Transverse colon (tissue), 4 donors: ENCODE results near the gene SEPSECS. TPM values are rescaled to one million over a fixed set of nuclear protein-coding genes. Genes with fewer than 3 reads are reported as not detected.

ENCODE experiments used
- DNase-seq: peaks from one replicate; pipeline ENCODE4 v3.0.0-alpha.2; 2019
- H3K27ac ChIP-seq, 4 donors: fragments of 200-600 bp; sonication (generic); 2 replicates each; pipeline ENCODE4 v1.5.1; 2016 to 2018; ENCODE audit warnings: inconsistent platforms in 4 of 4
- H3K27me3 ChIP-seq: fragments of 200-600 bp; sonication (generic); 2 replicates; pipeline ENCODE4 v1.5.1; 2017; ENCODE audit warnings: inconsistent platforms
- H3K36me3 ChIP-seq, 4 donors: fragments of 200-600 bp; sonication (generic); 2 replicates each; pipeline ENCODE4 v1.5.1; 2017 to 2019; ENCODE audit warnings: inconsistent platforms in 4 of 4
- H3K4me1 ChIP-seq, 4 donors: fragments of 200-600 bp; sonication (generic); 2 replicates each; pipeline ENCODE4 v1.5.1; 2017 to 2020; ENCODE audit warnings: inconsistent platforms in 4 of 4
- H3K4me3 ChIP-seq, 4 donors: fragments of 200-600 bp; sonication (generic); 1 replicate in 1 of 4; 2 replicates in 3 of 4; pipeline versions ENCODE4 v1.5.1 to v1.6.1; 2017 to 2019; ENCODE audit warnings: inconsistent platforms in 4 of 4
- H3K9me3 ChIP-seq, 2 donors: fragments of 200-600 bp; sonication (generic); 2 replicates each; pipeline ENCODE4 v1.5.1; 2017 to 2019; ENCODE audit warnings: inconsistent platforms in 2 of 2
- EP300 ChIP-seq: sonication (generic); formaldehyde crosslinking; IDR thresholded peaks from one replicate; pipeline ENCODE4 v1.6.1; 2017; ENCODE audit warnings: antibody characterized with exemption, low read depth
- POLR2A ChIP-seq: fragments of 450-650 bp; IDR thresholded peaks from one replicate; pipeline ENCODE4 v1.6.1; 2016; ENCODE audit warnings: antibody characterized with exemption, mild to moderate bottlenecking, moderate library complexity
- POLR2AphosphoS5 ChIP-seq, 3 donors: sonication (generic); formaldehyde crosslinking; IDR thresholded peaks; one replicate each; pipeline ENCODE4 v1.6.1; 2016; ENCODE audit warnings: antibody characterized with exemption in 3 of 3
- WGBS, 2 donors: methylation state at CpG; one replicate each; pipeline ENCODE4 v1.1.5; 2018; ENCODE audit warnings: low coverage in 1 of 2; 5-methylcytosine and 5-hydroxymethylcytosine counted together
- in situ Hi-C, 4 donors: fragments of 200-750 bp; cut with MboI; loops; one replicate each; pipeline versions ENCODE4 v1.15.0 to v1.15.1; 2017; ENCODE audit warnings: low sequenced_read_pairs in 3 of 4, low pct_ligation_motif_present in 1 of 4, low pct_unique_long_range_greater_than_20kb in 1 of 4
- intact Hi-C: fragments of 100-400 bp; cut with DNase I; formaldehyde crosslinking; loops from one replicate; pipeline ENCODE4 v1.15.1; 2023; ENCODE audit warnings: low total_unique reads
- total RNA-seq, 4 donors: library from RNA; depleted of rRNA; stranded (reverse); fragments of >200 nt; gene quantifications; one replicate each; pipeline ENCODE4 v1.1.0, GENCODE V29; 2016
- TF ChIP-seq, protein P1 (sequence below), 5 experiments: fragments of 200-600 bp in 3 of 5; fragments of 450-650 bp in 2 of 5; sonication (generic) in 3 of 5; IDR thresholded peaks; 1 replicate in 2 of 5; 2 replicates in 3 of 5; pipeline ENCODE4 v1.5.1; 2016 to 2017; ENCODE audit warnings: antibody characterized with exemption in 5 of 5, inconsistent platforms in 3 of 5, mild to moderate bottlenecking in 2 of 5, moderate library complexity in 1 of 5

SEPSECS gene
- total RNA-seq, 4 donors from 2014 or later: 4.6 to 19.2 (median 16.5) TPM

DNA sequence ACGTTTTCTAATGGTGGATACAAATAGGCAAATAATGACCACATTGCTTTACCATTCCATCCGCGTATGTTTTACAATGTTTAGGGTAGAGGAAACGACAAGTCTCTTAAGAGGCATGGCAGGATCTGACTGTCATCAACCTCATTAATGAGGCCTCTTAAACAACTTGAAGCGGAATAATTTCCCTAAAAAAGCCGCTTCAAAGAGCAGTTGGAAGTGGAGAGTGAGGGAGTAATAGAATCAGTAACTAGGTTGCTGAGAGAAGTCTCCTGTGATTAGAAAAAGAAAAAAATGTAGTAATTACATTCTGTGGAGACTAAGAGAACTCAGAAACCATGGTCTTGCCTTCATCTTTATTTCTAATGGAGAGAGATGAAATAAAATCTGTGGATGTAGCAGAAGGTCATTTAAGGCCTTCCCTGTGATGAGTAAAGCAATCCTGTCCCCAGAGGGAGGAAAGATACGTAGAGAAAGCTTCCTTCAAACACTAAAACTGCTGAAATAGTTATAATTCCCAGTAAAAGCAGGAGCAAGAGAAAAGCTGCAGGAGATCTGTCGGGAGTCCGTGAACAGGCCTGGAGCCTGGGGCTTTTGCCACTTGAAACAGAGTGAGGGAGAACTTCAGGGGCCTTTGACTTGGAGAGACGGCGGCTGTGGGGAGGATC lies 11.1 kb upstream of the SEPSECS start:
- Histone ChIP-seq H3K27ac (no peak overlapping the region), H3K4me3 (no peak overlapping the region), H3K27me3 (no peaks in the 10 kb centered on the region), H3K4me1 (peaks cover 0 to 13% (median 8%) of the 10 kb centered on the region in 4 donors), H3K36me3 (no peaks in the 10 kb centered on the region), H3K9me3 (no peaks in the 10 kb centered on the region)
- no peak for DNase-seq
- 80 to 91% methylated on average over 8 to 11 of the region's 11 CpGs for WGBS, 2 donors
- TF ChIP-seq, protein P1, sequence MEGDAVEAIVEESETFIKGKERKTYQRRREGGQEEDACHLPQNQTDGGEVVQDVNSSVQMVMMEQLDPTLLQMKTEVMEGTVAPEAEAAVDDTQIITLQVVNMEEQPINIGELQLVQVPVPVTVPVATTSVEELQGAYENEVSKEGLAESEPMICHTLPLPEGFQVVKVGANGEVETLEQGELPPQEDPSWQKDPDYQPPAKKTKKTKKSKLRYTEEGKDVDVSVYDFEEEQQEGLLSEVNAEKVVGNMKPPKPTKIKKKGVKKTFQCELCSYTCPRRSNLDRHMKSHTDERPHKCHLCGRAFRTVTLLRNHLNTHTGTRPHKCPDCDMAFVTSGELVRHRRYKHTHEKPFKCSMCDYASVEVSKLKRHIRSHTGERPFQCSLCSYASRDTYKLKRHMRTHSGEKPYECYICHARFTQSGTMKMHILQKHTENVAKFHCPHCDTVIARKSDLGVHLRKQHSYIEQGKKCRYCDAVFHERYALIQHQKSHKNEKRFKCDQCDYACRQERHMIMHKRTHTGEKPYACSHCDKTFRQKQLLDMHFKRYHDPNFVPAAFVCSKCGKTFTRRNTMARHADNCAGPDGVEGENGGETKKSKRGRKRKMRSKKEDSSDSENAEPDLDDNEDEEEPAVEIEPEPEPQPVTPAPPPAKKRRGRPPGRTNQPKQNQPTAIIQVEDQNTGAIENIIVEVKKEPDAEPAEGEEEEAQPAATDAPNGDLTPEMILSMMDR (IDR thresholded peaks at IDR 0.05): no peak
- TF ChIP-seq POLR2AphosphoS5 (IDR thresholded peaks at IDR 0.05) (no peak), EP300 (no peak), POLR2A (no peak)
- intact Hi-C loops (loop anchor here (10.0 kb wide), 1 partner anchor 63 kb away; the partner anchor contains the start of gene PI4K2B), in situ Hi-C loops (no loop called here)

DNA sequence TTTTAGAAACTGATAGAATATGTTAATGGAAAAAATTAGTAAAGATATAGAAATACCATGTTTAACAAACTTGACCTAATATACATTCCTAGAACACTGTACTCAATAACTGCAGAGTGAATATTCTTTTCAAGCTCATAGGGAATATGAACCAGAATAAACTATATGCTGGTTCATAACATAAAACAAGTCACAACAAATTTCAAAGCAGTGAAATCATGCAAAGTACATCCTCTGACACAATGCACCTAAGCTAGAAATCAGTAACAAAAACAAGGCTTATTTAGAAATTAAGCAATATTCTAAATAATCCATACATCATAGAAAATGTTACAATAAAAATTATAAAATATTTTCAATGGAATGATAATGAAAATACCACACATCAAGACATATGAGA lies 9.2 kb upstream of the SEPSECS start:
- Histone ChIP-seq H3K9me3 (no peaks in the 10 kb centered on the region), H3K27me3 (no peaks in the 10 kb centered on the region), H3K36me3 (no peaks in the 10 kb centered on the region), H3K27ac (no peak overlapping the region), H3K4me3 (no peak overlapping the region), H3K4me1 (peaks cover 0 to 13% (median 8%) of the 10 kb centered on the region in 4 donors)
- DNase-seq: no peak
- TF ChIP-seq, protein P1 (IDR thresholded peaks at IDR 0.05): no peak
- TF ChIP-seq POLR2A (no peak), POLR2AphosphoS5 (IDR thresholded peaks at IDR 0.05) (no peak), EP300 (no peak)
- in situ Hi-C loops: no loop called here
- intact Hi-C loops: loop anchor here (5.0 kb wide), 1 partner anchor 888 kb away; no protein-coding TSS in a partner anchor

DNA sequence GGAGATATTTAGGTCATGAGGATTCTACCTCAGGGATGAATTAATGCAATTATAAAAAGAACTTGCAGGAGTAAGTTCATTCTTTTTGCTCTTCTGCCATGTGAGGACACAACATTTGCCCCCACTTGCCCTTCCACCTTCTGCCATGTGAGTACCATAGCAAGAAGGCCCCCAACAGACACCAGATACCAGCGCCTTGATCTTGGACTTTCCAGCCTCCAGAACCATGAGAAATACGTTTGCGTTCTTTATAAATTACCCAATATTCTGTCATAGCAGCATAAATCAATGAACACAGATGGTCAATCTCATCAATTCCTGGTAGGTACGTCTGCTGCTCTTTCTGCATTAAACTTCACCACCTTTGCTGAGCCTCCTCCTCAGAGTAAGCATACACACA lies 5.7 kb upstream of the SEPSECS start:
- no peak overlapping the region for H3K27ac ChIP-seq
- no peak for DNase-seq
- in situ Hi-C loops: no loop called here
- peaks cover 6 to 16% (median 13%) of the 10 kb centered on the region in 4 donors for H3K4me1 ChIP-seq
- H3K4me3 ChIP-seq: no peak overlapping the region
- no peaks in the 10 kb centered on the region for H3K9me3 ChIP-seq
- intact Hi-C loops: loop anchor here (5.0 kb wide), 1 partner anchor 891 kb away; no protein-coding TSS in a partner anchor
- TF ChIP-seq POLR2A (no peak), POLR2AphosphoS5 (IDR thresholded peaks at IDR 0.05) (no peak)
- TF ChIP-seq, protein P1 (IDR thresholded peaks at IDR 0.05): no peak
- H3K36me3 ChIP-seq: no peaks in the 10 kb centered on the region
- 96 to 100% methylated on average over 4 of the region's 4 CpGs for WGBS, 2 donors
- H3K27me3 ChIP-seq: no peaks in the 10 kb centered on the region

DNA sequence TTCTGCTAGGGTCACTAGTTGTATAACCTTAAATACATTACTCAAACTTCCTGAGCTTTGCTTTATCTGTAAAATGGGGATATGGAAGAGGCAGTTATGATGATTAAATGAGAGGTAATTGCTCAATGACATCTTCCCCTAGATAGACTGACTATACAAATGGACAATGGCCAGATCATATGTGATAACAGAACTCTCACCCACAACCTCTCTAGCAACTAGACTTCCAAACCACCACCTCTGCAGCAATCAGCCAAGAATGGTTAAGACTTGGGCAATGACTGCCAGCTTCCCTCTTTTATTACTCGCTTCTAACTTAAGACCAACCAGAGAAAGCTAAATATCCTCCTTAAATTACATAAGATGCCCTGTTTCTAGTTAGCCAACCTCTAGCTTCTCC lies 2.9 kb upstream of the SEPSECS start:
- TF ChIP-seq EP300: no peak
- no peak for TF ChIP-seq POLR2A
- TF ChIP-seq, protein P1 (IDR thresholded peaks at IDR 0.05): no peak
- no peak for TF ChIP-seq POLR2AphosphoS5 (IDR thresholded peaks at IDR 0.05)
- no peak for DNase-seq
- Histone ChIP-seq H3K4me3 (no peak overlapping the region), H3K27me3 (no peaks in the 10 kb centered on the region), H3K9me3 (no peaks in the 10 kb centered on the region), H3K27ac (no peak overlapping the region), H3K36me3 (no peaks in the 10 kb centered on the region), H3K4me1 (peaks cover 6 to 25% (median 21%) of the 10 kb centered on the region in 4 donors)
- in situ Hi-C loops: no loop called here
- intact Hi-C loops: no loop called here
- WGBS, 2 donors: 86 to 91% methylated on average over 1 of the region's 1 CpG
